ENCODE results near the gene DCXR.
A peak's percentile ranks its signal among the peaks of the same experiment; 100 is the strongest.

The DCXR gene

DNA sequence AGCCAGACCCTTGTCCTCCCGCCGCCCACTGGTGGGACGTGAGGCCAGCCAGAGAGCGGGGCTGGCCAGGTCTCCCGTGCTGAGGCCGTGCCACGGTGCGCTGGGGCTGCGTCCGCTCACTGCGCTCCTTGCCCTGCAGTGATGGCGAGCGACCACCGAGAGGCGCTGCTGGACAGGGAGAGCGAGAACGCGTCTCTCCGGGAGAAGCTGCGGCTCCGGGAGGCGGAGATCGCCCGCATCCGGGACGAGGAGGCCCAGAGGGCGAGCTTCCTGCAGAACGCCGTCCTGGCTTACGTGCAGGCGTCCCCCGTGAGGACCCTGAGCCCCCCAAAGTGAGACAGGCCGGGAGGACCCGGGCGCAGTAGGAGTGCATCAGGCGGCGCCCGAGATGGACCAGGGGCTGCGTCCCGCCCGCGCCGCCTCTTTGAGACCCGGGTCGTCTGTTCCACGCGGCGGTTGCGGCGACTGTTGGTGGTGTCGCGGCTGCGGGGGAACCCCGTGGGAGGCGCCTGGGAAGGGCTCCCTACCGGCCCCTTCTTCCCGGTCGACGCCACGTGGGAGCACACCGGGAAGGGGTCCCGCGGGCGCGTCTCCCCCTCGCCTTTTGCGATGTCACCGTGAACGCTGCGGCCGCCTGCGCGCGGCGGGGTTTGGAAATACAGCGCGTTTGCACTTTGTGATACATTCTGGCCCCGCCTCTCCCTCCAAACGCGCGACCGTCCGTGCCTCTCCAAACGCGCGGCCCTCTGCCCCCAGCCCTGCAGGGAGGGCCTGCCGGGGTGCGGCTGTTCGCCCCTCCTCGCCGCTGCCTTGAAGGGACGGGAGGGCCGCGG, 6.8 kb downstream of the DCXR start:
- Histone ChIP-seq H2AFZ (ENCODE audit: low read depth, low read length) (peak overlapping the region; percentile 78), H3K4me1 (ENCODE audit: insufficient read depth, low read length) (peaks cover 32% of the 10 kb centered on the region), H3K27me3 (ENCODE audit: insufficient read depth, low read length, poor library complexity) (no peaks in the 10 kb centered on the region), H3K27ac (ENCODE audit: low read length) (peak overlapping the region; percentile 81), H3K4me2 (ENCODE audit: insufficient read depth, low read length) (peak overlapping the region; percentile 76), H4K20me1 (ENCODE audit: insufficient read depth, low read length) (peaks cover 28% of the 10 kb centered on the region), H3K4me3 (ENCODE audit: low read depth in 1 of 2, low read length in 2 of 2) (peak overlapping the region; percentile 33 to 76; a peak in 3 of 4 replicates), H3K36me3 (ENCODE audit: insufficient read depth, low read length) (peaks cover 45% of the 10 kb centered on the region), H3K9ac (ENCODE audit: low read depth, low read length) (peak overlapping the region; percentile 72), H3K9me3 (ENCODE audit: insufficient read depth, low read length, severe bottlenecking) (no peaks in the 10 kb centered on the region), H3K79me2 (ENCODE audit: insufficient read depth, low read length) (peaks cover 10% of the 10 kb centered on the region; the same call in 1 of the 2 replicates)
- peak; percentile 74 for ATAC-seq (ENCODE audit: insufficient read depth, low read depth)
- TF ChIP-seq, protein P1, sequence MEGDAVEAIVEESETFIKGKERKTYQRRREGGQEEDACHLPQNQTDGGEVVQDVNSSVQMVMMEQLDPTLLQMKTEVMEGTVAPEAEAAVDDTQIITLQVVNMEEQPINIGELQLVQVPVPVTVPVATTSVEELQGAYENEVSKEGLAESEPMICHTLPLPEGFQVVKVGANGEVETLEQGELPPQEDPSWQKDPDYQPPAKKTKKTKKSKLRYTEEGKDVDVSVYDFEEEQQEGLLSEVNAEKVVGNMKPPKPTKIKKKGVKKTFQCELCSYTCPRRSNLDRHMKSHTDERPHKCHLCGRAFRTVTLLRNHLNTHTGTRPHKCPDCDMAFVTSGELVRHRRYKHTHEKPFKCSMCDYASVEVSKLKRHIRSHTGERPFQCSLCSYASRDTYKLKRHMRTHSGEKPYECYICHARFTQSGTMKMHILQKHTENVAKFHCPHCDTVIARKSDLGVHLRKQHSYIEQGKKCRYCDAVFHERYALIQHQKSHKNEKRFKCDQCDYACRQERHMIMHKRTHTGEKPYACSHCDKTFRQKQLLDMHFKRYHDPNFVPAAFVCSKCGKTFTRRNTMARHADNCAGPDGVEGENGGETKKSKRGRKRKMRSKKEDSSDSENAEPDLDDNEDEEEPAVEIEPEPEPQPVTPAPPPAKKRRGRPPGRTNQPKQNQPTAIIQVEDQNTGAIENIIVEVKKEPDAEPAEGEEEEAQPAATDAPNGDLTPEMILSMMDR (IDR thresholded peaks at IDR 0.05; ENCODE audit: borderline replicate concordance, extremely low read depth, low read length, poor library complexity, severe bottlenecking) = peak; percentile 98
- no peak for TF ChIP-seq EZH2 (IDR thresholded peaks at IDR 0.05; ENCODE audit: borderline replicate concordance, low read depth, low read length, severe bottlenecking)
- peak; percentile 89 for DNase-seq

DNA sequence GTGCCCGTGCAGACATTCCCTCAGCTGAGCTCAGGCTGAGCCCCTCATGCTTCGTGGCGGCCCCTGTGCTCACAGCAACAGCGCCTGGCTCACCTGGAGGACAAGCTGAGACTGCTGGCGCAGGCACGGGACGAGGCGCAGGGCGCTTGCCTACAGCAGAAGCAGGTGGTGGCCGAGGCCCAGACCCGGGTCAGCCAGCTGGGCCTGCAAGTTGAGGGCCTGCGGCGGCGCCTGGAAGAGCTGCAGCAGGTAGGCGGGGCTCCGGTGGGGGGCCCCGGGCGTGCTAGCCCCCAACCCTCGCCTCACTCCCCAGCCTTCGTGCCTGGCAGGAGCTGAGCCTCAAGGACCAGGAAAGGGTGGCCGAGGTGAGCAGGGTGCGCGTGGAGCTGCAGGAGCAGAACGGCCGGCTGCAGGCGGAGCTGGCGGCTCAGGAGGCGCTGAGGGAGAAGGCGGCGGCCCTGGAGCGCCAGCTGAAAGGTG, 7.5 kb downstream of the DCXR start:
- Histone ChIP-seq H4K20me1 (ENCODE audit: insufficient read depth, low read length) (peaks cover 28% of the 10 kb centered on the region), H3K79me2 (ENCODE audit: insufficient read depth, low read length) (peaks cover 10% of the 10 kb centered on the region; the same call in 1 of the 2 replicates), H3K9me3 (ENCODE audit: insufficient read depth, low read length, severe bottlenecking) (no peaks in the 10 kb centered on the region), H3K36me3 (ENCODE audit: insufficient read depth, low read length) (peaks cover 45% of the 10 kb centered on the region), H3K9ac (ENCODE audit: low read depth, low read length) (peak overlapping the region; percentile 72), H2AFZ (ENCODE audit: low read depth, low read length) (peak overlapping the region; percentile 78; the same call in 1 of the 2 replicates), H3K4me1 (ENCODE audit: insufficient read depth, low read length) (peaks cover 35% of the 10 kb centered on the region), H3K4me3 (ENCODE audit: low read depth in 1 of 2, low read length in 2 of 2) (peak overlapping the region in 1 of 2 experiments; percentile 76; a peak in 2 of 4 replicates), H3K4me2 (ENCODE audit: insufficient read depth, low read length) (peak overlapping the region; percentile 76), H3K27ac (ENCODE audit: low read length) (peak overlapping the region; percentile 81), H3K27me3 (ENCODE audit: insufficient read depth, low read length, poor library complexity) (no peaks in the 10 kb centered on the region)
- DNase-seq = no peak
- TF ChIP-seq EZH2 (IDR thresholded peaks at IDR 0.05; ENCODE audit: borderline replicate concordance, low read depth, low read length, severe bottlenecking) = no peak
- TF ChIP-seq, protein P1 (IDR thresholded peaks at IDR 0.05; ENCODE audit: borderline replicate concordance, extremely low read depth, low read length, poor library complexity, severe bottlenecking) = no peak
- peak; percentile 1; the same call in 2 of the 3 replicates for ATAC-seq (ENCODE audit: insufficient read depth, low read depth)

DNA sequence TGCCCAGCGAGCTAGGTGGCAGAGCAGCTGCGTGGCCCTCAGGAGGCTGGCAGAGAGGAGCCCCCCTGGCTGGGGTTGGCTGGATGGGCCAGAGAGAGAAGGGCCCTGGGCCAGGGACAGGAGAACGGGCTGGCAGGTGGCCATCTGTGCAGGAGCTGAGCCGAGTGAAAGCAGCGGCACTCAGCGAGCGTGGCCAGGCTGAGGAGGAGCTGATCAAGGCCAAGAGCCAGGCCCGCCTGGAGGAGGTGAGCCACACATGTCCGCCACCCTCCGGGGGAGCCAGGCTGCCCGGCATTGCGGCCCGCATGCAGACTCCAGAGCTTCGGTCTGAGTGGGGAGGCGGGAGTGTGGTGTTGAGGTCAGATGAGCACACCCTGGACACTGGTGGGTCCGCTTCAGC, 8.1 kb downstream of the DCXR start:
- H2AFZ ChIP-seq (ENCODE audit: low read depth, low read length) = no peak overlapping the region
- H3K9me3 ChIP-seq (ENCODE audit: insufficient read depth, low read length, severe bottlenecking) = no peaks in the 10 kb centered on the region
- no peaks in the 10 kb centered on the region for H3K27me3 ChIP-seq (ENCODE audit: insufficient read depth, low read length, poor library complexity)
- peaks cover 45% of the 10 kb centered on the region for H3K36me3 ChIP-seq (ENCODE audit: insufficient read depth, low read length)
- H3K4me1 ChIP-seq (ENCODE audit: insufficient read depth, low read length) = peaks cover 41% of the 10 kb centered on the region
- H3K27ac ChIP-seq (ENCODE audit: low read length) = no peak overlapping the region
- H3K9ac ChIP-seq (ENCODE audit: low read depth, low read length) = no peak overlapping the region
- peaks cover 14% of the 10 kb centered on the region for H3K79me2 ChIP-seq (ENCODE audit: insufficient read depth, low read length)
- H4K20me1 ChIP-seq (ENCODE audit: insufficient read depth, low read length) = peaks cover 30% of the 10 kb centered on the region
- H3K4me3 ChIP-seq (ENCODE audit: low read depth in 1 of 2, low read length in 2 of 2) = no peak overlapping the region
- DNase-seq (no peak), ATAC-seq (ENCODE audit: insufficient read depth, low read depth) (no peak)
- TF ChIP-seq, protein P1 (IDR thresholded peaks at IDR 0.05; ENCODE audit: borderline replicate concordance, extremely low read depth, low read length, poor library complexity, severe bottlenecking) = no peak
- TF ChIP-seq EZH2 (IDR thresholded peaks at IDR 0.05; ENCODE audit: borderline replicate concordance, low read depth, low read length, severe bottlenecking) = no peak
- H3K4me2 ChIP-seq (ENCODE audit: insufficient read depth, low read length) = peak overlapping the region; percentile 76; the same call in 1 of the 2 replicates
